Gastroesophageal sphincter (tissue), 4 donors: ENCODE measurements around the gene DRC7. TPM values are rescaled to one million over a fixed set of nuclear protein-coding genes. Genes with fewer than 3 reads are reported as not detected.

Experiments used
- ATAC-seq: fragments of 150-250 bp; one replicate; pipeline ENCODE4 v1.9.1; 2016; ENCODE audit warnings: mild to moderate bottlenecking, moderate library complexity
- H3K27ac ChIP-seq, 4 donors: fragments of 200-600 bp; sonication (generic) in 3 of 4; 1 replicate in 3 of 4; 2 replicates in 1 of 4; pipeline ENCODE4 v1.5.1; 2016 to 2019
- H3K27me3 ChIP-seq: fragments of 200-600 bp; sonication (generic); one replicate; pipeline ENCODE4 v1.5.1; 2019
- H3K36me3 ChIP-seq, 2 donors: fragments of 200-600 bp; sonication (generic); one replicate each; pipeline ENCODE4 v1.5.1; 2019; ENCODE audit warnings: control low read depth in 1 of 2
- H3K4me1 ChIP-seq, 3 donors: fragments of 200-600 bp; sonication (generic); 1 replicate in 2 of 3; 2 replicates in 1 of 3; pipeline ENCODE4 v1.5.1; 2016 to 2019; ENCODE audit warnings: control low read depth in 2 of 3
- H3K4me3 ChIP-seq, 2 donors: fragments of 200-600 bp; sonication (generic); one replicate each; pipeline ENCODE4 v1.5.1; 2019; ENCODE audit warnings: mild to moderate bottlenecking in 1 of 2, moderate library complexity in 1 of 2
- H3K9me3 ChIP-seq, 3 donors: fragments of 200-600 bp; sonication (generic); one replicate each; pipeline ENCODE4 v1.5.1; 2017 to 2019; ENCODE audit warnings: control low read depth in 2 of 3
- EP300 ChIP-seq: sonication (generic); formaldehyde crosslinking; IDR thresholded peaks from one replicate; pipeline ENCODE4 v1.6.1; 2017; ENCODE audit warnings: antibody characterized with exemption, mild to moderate bottlenecking
- POLR2A ChIP-seq, 2 donors: fragments of 450-650 bp; IDR thresholded peaks; one replicate each; pipeline ENCODE4 v1.6.1; 2017; ENCODE audit warnings: antibody characterized with exemption in 2 of 2, mild to moderate bottlenecking in 2 of 2, moderate library complexity in 1 of 2
- POLR2AphosphoS5 ChIP-seq: sonication (generic); formaldehyde crosslinking; IDR thresholded peaks from one replicate; pipeline ENCODE4 v1.6.1; 2017; ENCODE audit warnings: antibody characterized with exemption
- WGBS, 2 donors: methylation state at CpG; one replicate each; pipeline ENCODE4 v1.1.5; 2018; ENCODE audit warnings: low coverage in 1 of 2; 5-methylcytosine and 5-hydroxymethylcytosine counted together
- total RNA-seq, 4 donors: library from RNA; depleted of rRNA; stranded (reverse); fragments of >200 nt; gene quantifications; one replicate each; pipeline ENCODE4 v1.1.0, GENCODE V29; 2016
- TF ChIP-seq, protein P1 (sequence below), 4 experiments: fragments of 200-600 bp in 2 of 4; fragments of 450-650 bp in 2 of 4; sonication (generic) in 1 of 4; IDR thresholded peaks; one replicate each; pipeline ENCODE4 v1.5.1; 2017 to 2019; ENCODE audit warnings: antibody characterized with exemption in 4 of 4, mild to moderate bottlenecking in 2 of 4, moderate library complexity in 2 of 4

DRC7 gene
- total RNA-seq, 4 donors from 2014 or later = 0.15 TPM; not detected in 3

DNA sequence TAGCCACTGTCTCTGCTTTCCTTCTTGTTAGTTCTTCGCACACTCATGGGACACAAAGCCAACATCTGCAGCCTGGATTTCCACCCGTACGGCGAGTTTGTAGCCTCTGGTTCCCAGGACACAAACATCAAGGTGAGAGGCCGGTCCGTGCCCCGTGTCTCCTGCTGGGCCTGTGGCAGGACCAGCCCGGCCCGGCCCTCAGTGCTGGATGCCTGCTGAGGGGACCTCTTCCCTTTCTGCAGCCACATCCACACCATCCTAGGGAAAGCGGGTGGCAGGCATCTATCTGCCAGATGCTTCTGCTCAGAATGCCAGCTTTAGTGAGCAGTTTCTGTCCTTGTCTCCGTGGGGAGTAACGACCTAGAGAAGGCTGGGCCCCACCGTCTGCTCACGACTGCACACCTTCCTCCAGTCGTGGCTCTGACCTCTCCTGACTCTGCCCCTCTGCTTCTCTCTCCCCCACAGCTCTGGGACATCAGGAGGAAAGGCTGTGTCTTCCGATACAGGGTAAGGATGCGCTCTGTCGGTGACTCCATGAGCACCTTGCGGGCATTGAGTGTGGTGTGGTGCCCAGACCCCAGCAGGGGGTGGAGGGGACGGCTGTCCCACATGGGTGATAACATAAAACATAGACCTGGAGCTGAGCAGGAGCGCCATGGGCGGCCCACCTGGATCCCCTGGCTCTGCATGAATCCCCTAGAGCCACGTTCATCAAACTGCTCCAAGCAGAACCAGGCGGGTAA, 56.4 kb downstream of the DRC7 start:
- ATAC-seq = no peak
- no peak overlapping the region for H3K27ac ChIP-seq
- H3K4me3 ChIP-seq = no peak overlapping the region
- no peaks in the 10 kb centered on the region for H3K27me3 ChIP-seq
- H3K4me1 ChIP-seq = no peaks in the 10 kb centered on the region
- TF ChIP-seq, protein P1, sequence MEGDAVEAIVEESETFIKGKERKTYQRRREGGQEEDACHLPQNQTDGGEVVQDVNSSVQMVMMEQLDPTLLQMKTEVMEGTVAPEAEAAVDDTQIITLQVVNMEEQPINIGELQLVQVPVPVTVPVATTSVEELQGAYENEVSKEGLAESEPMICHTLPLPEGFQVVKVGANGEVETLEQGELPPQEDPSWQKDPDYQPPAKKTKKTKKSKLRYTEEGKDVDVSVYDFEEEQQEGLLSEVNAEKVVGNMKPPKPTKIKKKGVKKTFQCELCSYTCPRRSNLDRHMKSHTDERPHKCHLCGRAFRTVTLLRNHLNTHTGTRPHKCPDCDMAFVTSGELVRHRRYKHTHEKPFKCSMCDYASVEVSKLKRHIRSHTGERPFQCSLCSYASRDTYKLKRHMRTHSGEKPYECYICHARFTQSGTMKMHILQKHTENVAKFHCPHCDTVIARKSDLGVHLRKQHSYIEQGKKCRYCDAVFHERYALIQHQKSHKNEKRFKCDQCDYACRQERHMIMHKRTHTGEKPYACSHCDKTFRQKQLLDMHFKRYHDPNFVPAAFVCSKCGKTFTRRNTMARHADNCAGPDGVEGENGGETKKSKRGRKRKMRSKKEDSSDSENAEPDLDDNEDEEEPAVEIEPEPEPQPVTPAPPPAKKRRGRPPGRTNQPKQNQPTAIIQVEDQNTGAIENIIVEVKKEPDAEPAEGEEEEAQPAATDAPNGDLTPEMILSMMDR (IDR thresholded peaks at IDR 0.05) = no peak
- TF ChIP-seq POLR2A (IDR thresholded peaks at IDR 0.05) (no peak), POLR2AphosphoS5 (no peak)
- peaks cover 0 to 88% of the 10 kb centered on the region in 2 donors for H3K36me3 ChIP-seq
- WGBS, 2 donors = 93% methylated on average over 3 of the region's 24 CpGs; no CpG with 5 or more reads in 1 of the 2 donors
- H3K9me3 ChIP-seq = no peaks in the 10 kb centered on the region

DNA sequence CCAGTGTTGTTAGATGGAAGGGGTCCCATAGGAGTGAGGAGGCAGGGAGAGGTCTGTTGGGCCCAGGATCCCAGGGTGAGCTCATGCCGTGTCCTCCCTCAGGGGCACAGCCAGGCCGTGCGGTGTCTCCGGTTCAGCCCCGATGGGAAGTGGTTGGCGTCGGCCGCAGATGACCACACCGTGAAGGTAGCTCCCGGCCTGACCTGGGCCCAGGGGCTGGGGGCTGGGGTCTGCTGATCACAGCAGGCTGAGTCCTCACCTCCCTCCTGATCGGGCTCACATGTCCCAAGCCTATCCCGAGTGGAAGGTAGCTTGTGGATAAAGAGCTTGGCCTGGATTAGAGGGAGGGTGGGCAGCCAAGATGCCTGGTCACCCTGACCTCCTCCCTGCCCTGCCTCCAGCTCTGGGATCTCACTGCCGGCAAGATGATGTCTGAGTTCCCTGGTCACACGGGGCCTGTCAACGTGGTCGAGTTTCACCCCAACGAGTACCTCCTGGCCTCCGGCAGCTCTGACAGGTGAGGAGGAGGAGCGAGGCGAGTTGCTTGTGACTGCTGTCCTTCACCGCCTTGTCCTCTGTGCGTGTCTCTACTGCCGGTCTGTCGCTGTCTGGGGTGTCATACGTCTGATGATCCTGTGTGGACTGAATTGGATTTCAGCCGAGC, 57.1 kb downstream of the DRC7 start:
- 80 to 100% methylated on average over 4 to 6 of the region's 26 CpGs for WGBS, 2 donors
- no peak for ATAC-seq
- H3K9me3 ChIP-seq = no peaks in the 10 kb centered on the region
- peaks cover 0 to 90% of the 10 kb centered on the region in 2 donors for H3K36me3 ChIP-seq
- H3K27ac ChIP-seq = no peak overlapping the region
- no peaks in the 10 kb centered on the region for H3K27me3 ChIP-seq
- TF ChIP-seq EP300 (no peak), POLR2AphosphoS5 (no peak), POLR2A (IDR thresholded peaks at IDR 0.05) (no peak)
- H3K4me1 ChIP-seq = no peaks in the 10 kb centered on the region
- H3K4me3 ChIP-seq = no peak overlapping the region

DNA sequence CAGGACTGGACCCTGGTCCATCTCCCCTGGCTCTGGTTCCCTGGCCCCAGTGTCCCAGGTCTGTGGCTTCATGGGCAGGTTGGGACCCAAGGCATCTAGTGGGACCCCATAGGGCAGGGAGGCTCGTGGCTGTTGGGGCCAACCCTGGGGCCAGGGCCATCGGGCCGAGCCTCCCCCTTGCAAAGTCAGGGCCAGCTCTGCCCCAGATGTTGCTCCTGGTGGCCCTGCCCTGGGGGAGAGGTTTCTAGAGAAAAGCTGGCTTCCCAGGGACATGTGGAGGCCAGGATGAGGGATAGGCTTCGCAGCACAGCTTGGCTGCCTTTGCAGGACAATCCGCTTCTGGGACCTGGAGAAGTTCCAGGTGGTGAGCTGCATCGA, 57.6 kb downstream of the DRC7 start:
- H3K4me1 ChIP-seq = peaks cover 0 to 4% (median 0%) of the 10 kb centered on the region in 3 donors
- H3K9me3 ChIP-seq = no peaks in the 10 kb centered on the region
- 73% methylated on average over 3 of the region's 6 CpGs; no CpG with 5 or more reads in 1 of the 2 donors for WGBS, 2 donors
- H3K27ac ChIP-seq = no peak overlapping the region
- no peak overlapping the region for H3K4me3 ChIP-seq
- no peak for ATAC-seq
- H3K27me3 ChIP-seq = no peaks in the 10 kb centered on the region
- TF ChIP-seq, protein P1 (IDR thresholded peaks at IDR 0.05) = no peak
- no peak for TF ChIP-seq POLR2A (IDR thresholded peaks at IDR 0.05)
- no peak for TF ChIP-seq EP300
- TF ChIP-seq POLR2AphosphoS5 = no peak
- peaks cover 0 to 87% of the 10 kb centered on the region in 2 donors for H3K36me3 ChIP-seq

DNA sequence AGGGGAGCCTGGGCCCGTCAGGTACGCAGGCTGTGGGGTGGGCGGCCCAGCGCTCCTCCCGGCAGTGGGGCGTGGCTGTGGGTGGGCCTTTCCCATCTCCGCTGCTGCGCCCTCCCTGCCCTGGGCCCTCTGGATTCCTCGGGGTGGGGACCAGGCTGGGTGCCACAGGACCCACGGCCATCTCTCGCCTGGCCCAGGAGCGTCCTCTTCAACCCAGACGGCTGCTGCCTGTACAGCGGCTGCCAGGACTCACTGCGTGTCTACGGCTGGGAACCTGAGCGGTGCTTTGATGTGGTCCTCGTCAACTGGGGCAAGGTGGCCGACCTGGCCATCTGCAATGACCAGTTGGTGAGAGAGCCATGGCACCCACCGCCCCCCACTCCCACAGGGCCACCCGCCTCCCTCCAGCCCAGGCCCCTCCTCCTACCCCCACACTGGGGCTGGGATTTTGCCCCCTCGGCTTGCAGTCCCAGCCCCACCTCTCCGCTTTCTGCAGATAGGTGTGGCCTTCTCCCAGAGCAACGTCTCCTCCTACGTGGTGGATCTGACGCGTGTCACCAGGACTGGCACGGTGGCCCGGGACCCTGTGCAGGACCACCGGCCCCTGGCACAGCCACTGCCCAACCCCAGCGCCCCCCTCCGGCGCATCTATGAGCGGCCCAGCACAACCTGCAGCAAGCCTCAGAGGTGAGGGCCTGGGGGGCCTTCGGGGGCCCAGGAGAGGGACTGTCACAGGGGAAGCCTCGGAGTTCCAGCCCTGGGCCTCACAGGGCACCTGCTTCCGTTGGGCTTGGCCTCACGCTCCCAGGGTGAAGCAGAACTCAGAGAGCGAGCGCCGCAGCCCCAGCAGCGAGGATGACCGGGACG, 58.2 kb downstream of the DRC7 start:
- TF ChIP-seq POLR2A (IDR thresholded peaks at IDR 0.05) = no peak
- no peak for TF ChIP-seq POLR2AphosphoS5
- TF ChIP-seq, protein P1 (IDR thresholded peaks at IDR 0.05) = no peak

More for the DNA sequence above, 58.2 kb downstream of the DRC7 start:
- Histone ChIP-seq H3K9me3 (no peaks in the 10 kb centered on the region), H3K4me1 (peaks cover 0 to 10% (median 0%) of the 10 kb centered on the region in 3 donors), H3K27me3 (no peaks in the 10 kb centered on the region), H3K27ac (no peak overlapping the region), H3K4me3 (no peak overlapping the region), H3K36me3 (peaks cover 0 to 80% of the 10 kb centered on the region in 2 donors)
- no peak for ATAC-seq
- WGBS, 2 donors = 77% methylated on average over 6 of the region's 44 CpGs; no CpG with 5 or more reads in 1 of the 2 donors
